HFFc6 (cell line): Measurements from ENCODE around the gene SCUBE1. TPM values are rescaled to one million over a fixed set of nuclear protein-coding genes. Genes with fewer than 3 reads are reported as not detected.

Experiments used
- DNase-seq: peaks from one replicate; pipeline ENCODE4 v3.0.0-alpha.2; 2018
- H3K27ac Mint-ChIP-seq: 2 replicates; pipeline ENCODE4 v1.8.0; 2020; ENCODE audit warnings: mild to moderate bottlenecking, mixed read lengths
- H3K27me3 Mint-ChIP-seq: 2 replicates; pipeline ENCODE4 v1.8.0; 2021; ENCODE audit warnings: mild to moderate bottlenecking, moderate library complexity, mixed read lengths; ENCODE audit not compliant: insufficient read depth
- H3K36me3 Mint-ChIP-seq: 2 replicates; pipeline ENCODE4 v1.8.0; 2021; ENCODE audit warnings: low read depth, mixed read lengths
- H3K4me1 Mint-ChIP-seq: 2 replicates; pipeline ENCODE4 v1.8.0; 2020; ENCODE audit warnings: low read depth, mixed read lengths
- H3K4me3 Mint-ChIP-seq: 2 replicates; pipeline ENCODE4 v1.8.0; 2020; ENCODE audit warnings: mild to moderate bottlenecking, moderate library complexity, mixed read lengths
- H3K9me3 Mint-ChIP-seq: 2 replicates; pipeline ENCODE4 v1.8.0; 2020; ENCODE audit warnings: mild to moderate bottlenecking, mixed read lengths
- CTCF ChIP-seq: fragments of 200-600 bp; sonication (generic); IDR thresholded peaks from 2 replicates; pipeline ENCODE4 v1.5.0; 2021; ENCODE audit warnings: antibody characterized with exemption, mild to moderate bottlenecking
- total RNA-seq, 6 experiments: library from RNA; stranded (reverse); fragmentation: NEBNext Ultra II Directional; extraction: Animal tissue kit (Norgen Biotek cat#: 25700); gene quantifications; 2 replicates in 1 of 6; 3 replicates in 5 of 6; pipeline ENCODE4 v1.2.3, GENCODE V29; 2021

SCUBE1 gene
- total RNA-seq, 6 experiments from 2014 or later, result not detected

- Mint-ChIP-seq H3K4me3 (no peak overlapping the region), H3K27ac (no peak overlapping the region), H3K36me3 (no peaks in the 10 kb centered on the region), H3K4me1 (peaks cover 26% of the 10 kb centered on the region), H3K9me3 (no peaks in the 10 kb centered on the region), H3K27me3 (peaks cover 40% of the 10 kb centered on the region)
- DNase-seq, result no peak
- TF ChIP-seq CTCF, result no peak
Observed at GRCh38 chr22:43200031-43200430, 143.1 kb downstream of the SCUBE1 start.

- Mint-ChIP-seq H3K27ac (no peak overlapping the region), H3K36me3 (no peaks in the 10 kb centered on the region), H3K9me3 (no peaks in the 10 kb centered on the region), H3K27me3 (peaks cover 35% of the 10 kb centered on the region), H3K4me3 (no peak overlapping the region), H3K4me1 (peaks cover 26% of the 10 kb centered on the region)
- DNase-seq, result no peak
- no peak for TF ChIP-seq CTCF
Observed at GRCh38 chr22:43199541-43199940, 143.6 kb downstream of the SCUBE1 start.

- Mint-ChIP-seq H3K27ac (no peak overlapping the region), H3K36me3 (no peaks in the 10 kb centered on the region), H3K9me3 (no peaks in the 10 kb centered on the region), H3K27me3 (peaks cover 36% of the 10 kb centered on the region), H3K4me3 (no peak overlapping the region), H3K4me1 (peaks cover 26% of the 10 kb centered on the region)
- DNase-seq, result no peak
- no peak for TF ChIP-seq CTCF
Observed at GRCh38 chr22:43198936-43199335, 144.2 kb downstream of the SCUBE1 start.

GRCh38 chr22:43198126-43198525, 145.0 kb downstream of the SCUBE1 start:
- peaks cover 26% of the 10 kb centered on the region for H3K4me1 Mint-ChIP-seq
- DNase-seq, result no peak
- no peak overlapping the region for H3K27ac Mint-ChIP-seq
- H3K4me3 Mint-ChIP-seq, result no peak overlapping the region
- peaks cover 41% of the 10 kb centered on the region for H3K27me3 Mint-ChIP-seq
- H3K36me3 Mint-ChIP-seq, result no peaks in the 10 kb centered on the region
- H3K9me3 Mint-ChIP-seq, result no peaks in the 10 kb centered on the region
- no peak for TF ChIP-seq CTCF

GRCh38 chr22:43197271-43197941, 145.8 kb downstream of the SCUBE1 start:
- Mint-ChIP-seq H3K27ac (no peak overlapping the region), H3K4me3 (peak overlapping the region; percentile 16; the same call in 1 of the 2 replicates), H3K9me3 (no peaks in the 10 kb centered on the region), H3K4me1 (peaks cover 26% of the 10 kb centered on the region), H3K27me3 (peaks cover 40% of the 10 kb centered on the region), H3K36me3 (no peaks in the 10 kb centered on the region)
- peak; percentile 33 for DNase-seq
- TF ChIP-seq CTCF, result no peak
